HEK293 (cell line): ENCODE measurements around the gene SHOC2.

Source experiments
- AEBP2 ChIP-seq: fragments of 450-650 bp; formaldehyde crosslinking; IDR thresholded peaks from 2 replicates; pipeline ENCODE4 v1.5.1; 2016; ENCODE audit warnings: missing biosample characterization, missing genetic modification characterization, borderline replicate concordance
- SCRT1 ChIP-seq: fragments of 450-650 bp; formaldehyde crosslinking; IDR thresholded peaks from 2 replicates; pipeline ENCODE4 v1.5.1; 2016; ENCODE audit warnings: missing biosample characterization, missing genetic modification characterization, borderline replicate concordance
- YY1 ChIP-seq: fragments of 450-650 bp; formaldehyde crosslinking; IDR thresholded peaks from 2 replicates; pipeline ENCODE4 v1.5.1; 2018; ENCODE audit warnings: missing biosample characterization, missing genetic modification characterization
- YY2 ChIP-seq: fragments of 450-650 bp; formaldehyde crosslinking; IDR thresholded peaks from 2 replicates; pipeline ENCODE4 v1.5.1; 2016; ENCODE audit warnings: missing biosample characterization, missing genetic modification characterization
- ZBTB11 ChIP-seq: fragments of 450-650 bp; formaldehyde crosslinking; conservative IDR thresholded peaks from 2 replicates; pipeline ENCODE4 v1.5.1; 2016; ENCODE audit warnings: low read depth, missing biosample characterization, missing genetic modification characterization
- ZBTB48 ChIP-seq: fragments of 450-650 bp; formaldehyde crosslinking; IDR thresholded peaks from 2 replicates; pipeline ENCODE4 v1.5.1; 2016; ENCODE audit warnings: missing biosample characterization, missing genetic modification characterization
- ZBTB6 ChIP-seq: fragments of 450-650 bp; formaldehyde crosslinking; IDR thresholded peaks from 2 replicates; pipeline ENCODE4 v1.5.1; 2017; ENCODE audit warnings: missing biosample characterization, missing genetic modification characterization
- ZEB2 ChIP-seq: fragments of 450-650 bp; formaldehyde crosslinking; IDR thresholded peaks from 2 replicates; pipeline ENCODE4 v1.5.1; 2016; ENCODE audit warnings: missing biosample characterization, missing genetic modification characterization
- ZNF10 ChIP-seq: fragments of 450-650 bp; formaldehyde crosslinking; IDR thresholded peaks from 2 replicates; pipeline ENCODE4 v1.5.1; 2017; ENCODE audit warnings: missing biosample characterization, missing genetic modification characterization
- ZNF146 ChIP-seq: fragments of 450-650 bp; formaldehyde crosslinking; IDR thresholded peaks from 2 replicates; pipeline ENCODE4 v1.5.1; 2016; ENCODE audit warnings: missing biosample characterization, missing genetic modification characterization
- ZNF18 ChIP-seq: fragments of 450-650 bp; formaldehyde crosslinking; IDR thresholded peaks from 2 replicates; pipeline ENCODE4 v1.5.1; 2016; ENCODE audit warnings: missing biosample characterization, missing genetic modification characterization
- ZNF211 ChIP-seq: fragments of 450-650 bp; formaldehyde crosslinking; IDR thresholded peaks from 2 replicates; pipeline ENCODE4 v1.5.1; 2016; ENCODE audit warnings: low read depth, missing biosample characterization, missing genetic modification characterization
- ZNF274 ChIP-seq, 2 experiments: fragments of 200-500 bp in 1 of 2; fragments of 450-650 bp in 1 of 2; sonication (Bioruptor generic) in 1 of 2; formaldehyde crosslinking in 1 of 2; IDR thresholded peaks; 2 replicates each; pipeline versions ENCODE4 v1.5.1 to v1.6.1; 2014 to 2016; ENCODE audit warnings: borderline replicate concordance in 1 of 2, inconsistent platforms in 1 of 2, low read length in 1 of 2, missing biosample characterization in 1 of 2, missing genetic modification characterization in 1 of 2
- ZNF292 ChIP-seq: fragments of 450-650 bp; formaldehyde crosslinking; IDR thresholded peaks from 2 replicates; pipeline ENCODE4 v1.5.1; 2016; ENCODE audit warnings: low read depth, missing biosample characterization, missing genetic modification characterization, borderline replicate concordance
- ZNF335 ChIP-seq: fragments of 450-650 bp; formaldehyde crosslinking; conservative IDR thresholded peaks from 2 replicates; pipeline ENCODE4 v1.5.1; 2016; ENCODE audit warnings: missing biosample characterization, missing genetic modification characterization
- ZNF341 ChIP-seq: fragments of 450-650 bp; formaldehyde crosslinking; IDR thresholded peaks from 2 replicates; pipeline ENCODE4; 2016; ENCODE audit warnings: low read depth, missing biosample characterization, missing genetic modification characterization
- ZNF391 ChIP-seq: fragments of 450-650 bp; formaldehyde crosslinking; IDR thresholded peaks from 2 replicates; pipeline ENCODE4 v1.5.1; 2016; ENCODE audit warnings: low read depth, missing biosample characterization, missing genetic modification characterization, borderline replicate concordance
- ZNF404 ChIP-seq: fragments of 450-650 bp; formaldehyde crosslinking; IDR thresholded peaks from 2 replicates; pipeline ENCODE4 v1.5.1; 2017; ENCODE audit warnings: missing biosample characterization, missing genetic modification characterization
- ZNF416 ChIP-seq: fragments of 450-650 bp; formaldehyde crosslinking; IDR thresholded peaks from 2 replicates; pipeline ENCODE4 v1.5.1; 2016; ENCODE audit warnings: missing biosample characterization, missing genetic modification characterization
- ZNF426 ChIP-seq: fragments of 450-650 bp; formaldehyde crosslinking; IDR thresholded peaks from 2 replicates; pipeline ENCODE4 v1.5.1; 2017; ENCODE audit warnings: missing biosample characterization, missing genetic modification characterization, mild to moderate bottlenecking, inconsistent platforms, moderate library complexity
- ZNF449 ChIP-seq: fragments of 450-650 bp; formaldehyde crosslinking; IDR thresholded peaks from 2 replicates; pipeline ENCODE4 v1.5.1; 2017; ENCODE audit warnings: missing biosample characterization, mild to moderate bottlenecking, missing genetic modification characterization, moderate library complexity
- ZNF548 ChIP-seq: fragments of 450-650 bp; formaldehyde crosslinking; IDR thresholded peaks from 2 replicates; pipeline ENCODE4 v1.5.1; 2016; ENCODE audit warnings: missing biosample characterization, missing genetic modification characterization
- ZNF555 ChIP-seq: fragments of 450-650 bp; formaldehyde crosslinking; conservative IDR thresholded peaks from 2 replicates; pipeline ENCODE4 v1.5.1; 2017; ENCODE audit warnings: missing biosample characterization, mild to moderate bottlenecking, missing genetic modification characterization, inconsistent platforms
- ZNF571 ChIP-seq: fragments of 450-650 bp; formaldehyde crosslinking; IDR thresholded peaks from 2 replicates; pipeline ENCODE4 v1.5.0; 2017; ENCODE audit warnings: missing biosample characterization, missing genetic modification characterization
- ZNF624 ChIP-seq: fragments of 450-650 bp; formaldehyde crosslinking; IDR thresholded peaks from 2 replicates; pipeline ENCODE4 v1.5.1; 2017; ENCODE audit warnings: missing biosample characterization, missing genetic modification characterization
- ZNF626 ChIP-seq: fragments of 450-650 bp; sonication (Bioruptor Pico); formaldehyde crosslinking; IDR thresholded peaks from 2 replicates; pipeline ENCODE4 v1.5.1; 2018; ENCODE audit warnings: missing biosample characterization, missing genetic modification characterization, inconsistent platforms
- ZNF830 ChIP-seq: fragments of 450-650 bp; IDR thresholded peaks from 2 replicates; pipeline ENCODE4 v1.5.0; 2018; ENCODE audit warnings: missing biosample characterization, missing genetic modification characterization, low read depth, mild to moderate bottlenecking, moderate library complexity
- ZSCAN23 ChIP-seq: fragments of 450-650 bp; formaldehyde crosslinking; IDR thresholded peaks from 2 replicates; pipeline ENCODE4 v1.5.1; 2016; ENCODE audit warnings: missing biosample characterization, missing genetic modification characterization
- ZSCAN4 ChIP-seq: fragments of 450-650 bp; formaldehyde crosslinking; IDR thresholded peaks from 2 replicates; pipeline ENCODE4 v1.5.1; 2017; ENCODE audit warnings: missing biosample characterization, missing genetic modification characterization

SHOC2 gene

GRCh38 chr10:110918643-110919348, 608 bp upstream of the SHOC2 start, which contains the start of gene BBIP1 (continued):
- TF ChIP-seq ZNF449 (tag by site-specific recombination), result peak; percentile 70; the same call in 1 of the 2 replicates
- TF ChIP-seq ZNF626, result no peak
- no peak for TF ChIP-seq ZNF146
- peak; percentile 85 for TF ChIP-seq YY1 (tag by site-specific recombination)
- no peak for TF ChIP-seq ZNF211 (tag by site-specific recombination)
- no peak for TF ChIP-seq ZNF391 (tag by site-specific recombination)
- TF ChIP-seq ZBTB11 (tag by site-specific recombination), result peak; percentile 95
- TF ChIP-seq ZNF571, result no peak
- no peak for TF ChIP-seq ZNF18 (tag by site-specific recombination)
- 0 out of 2 replicates have a peak, but pooled peaks have one; percentile 29 for TF ChIP-seq ZBTB6 (tag by site-specific recombination)
- TF ChIP-seq ZNF10 (tag by site-specific recombination), result 0 out of 2 replicates have a peak, but pooled peaks have one; percentile 31
- TF ChIP-seq ZBTB48 (tag by site-specific recombination), result peak; percentile 92
- TF ChIP-seq ZNF292 (tag by site-specific recombination), result no peak
- no peak for TF ChIP-seq SCRT1 (tag by site-specific recombination)
- TF ChIP-seq ZNF830 (tag by site-specific recombination), result no peak
- peak; percentile 81; the same call in 1 of the 2 replicates for TF ChIP-seq ZEB2 (tag by site-specific recombination)
- TF ChIP-seq AEBP2 (tag by site-specific recombination), result no peak
- TF ChIP-seq YY2 (tag by site-specific recombination), result peak; percentile 86
- peak; percentile 98 for TF ChIP-seq ZNF335
- no peak for TF ChIP-seq ZNF555 (tag by site-specific recombination)
- TF ChIP-seq ZNF341 (tag by site-specific recombination), result peak; percentile 78; the same call in 1 of the 2 replicates
- no peak for TF ChIP-seq ZNF548 (tag by site-specific recombination)
- TF ChIP-seq ZSCAN4, result no peak
- TF ChIP-seq ZNF404 (tag by site-specific recombination), result no peak
- TF ChIP-seq ZNF624 (tag by site-specific recombination), result no peak
- no peak for TF ChIP-seq ZNF426 (tag by site-specific recombination)
- TF ChIP-seq ZSCAN23 (tag by site-specific recombination), result no peak; the same call in 1 of the 2 replicates
- no peak for TF ChIP-seq ZNF416 (tag by site-specific recombination)
- TF ChIP-seq ZNF274 (IDR thresholded peaks at IDR 0.05; ENCODE audit: low read length), result no peak
- TF ChIP-seq ZNF274 (tag by site-specific recombination; IDR thresholded peaks at IDR 0.05; ENCODE audit: borderline replicate concordance), result no peak
